ENCODE measurements around the gene WBP2NL.

- no peak for TF ChIP-seq CTCF (IDR thresholded peaks at IDR 0.05)
- no peak for TF ChIP-seq POLR2A (IDR thresholded peaks at IDR 0.05)
Observed at GRCh38 chr22:42072606-42073330, 74.2 kb downstream of the WBP2NL start.

Data from thyroid gland (tissue), 4 donors.